ENCODE measurements around the gene FKBP1A.

The FKBP1A gene

DNA sequence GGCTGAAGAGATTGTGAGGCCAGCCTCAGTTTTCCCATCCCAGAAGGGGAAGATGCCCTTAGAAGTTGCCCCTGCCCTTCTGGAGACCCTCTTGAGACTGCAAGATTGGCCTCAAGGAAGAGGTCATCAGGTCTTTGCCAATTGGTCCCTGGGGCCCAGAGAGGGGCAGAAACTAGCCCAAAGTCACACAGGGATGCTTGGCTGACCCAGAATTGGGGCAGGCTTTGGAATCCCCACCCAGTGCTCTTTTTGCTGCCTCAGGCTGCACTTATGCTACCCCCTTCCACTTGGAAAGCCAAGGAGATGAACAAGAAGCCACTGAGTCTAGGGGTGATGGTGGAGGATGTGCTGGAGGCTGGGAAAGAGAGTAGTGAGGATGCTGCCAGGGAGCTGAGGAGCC, 24.9 kb upstream of the FKBP1A start:
- H4K91ac ChIP-seq (ENCODE audit: low read depth, low read length) = peak overlapping the region; percentile 53
- H3K4me3 ChIP-seq (ENCODE audit: low read depth, low read length) = no peak overlapping the region
- H2AK5ac ChIP-seq (ENCODE audit: low read length) = peak overlapping the region; percentile 11
- no peak overlapping the region for H3K9ac ChIP-seq (ENCODE audit: low read length)
- peak overlapping the region; percentile 21 for H2BK12ac ChIP-seq (ENCODE audit: low read length)
- H3K36me3 ChIP-seq (ENCODE audit: control insufficient read depth in 1 of 2, insufficient read depth in 2 of 2, low read length in 2 of 2) = no peaks in the 10 kb centered on the region
- H3K14ac ChIP-seq (ENCODE audit: low read length) = peak overlapping the region; percentile 18
- peak overlapping the region; percentile 0 for H3K4me2 ChIP-seq (ENCODE audit: low read length)
- no peak overlapping the region for H4K12ac ChIP-seq (ENCODE audit: low read depth, low read length)
- H3K18ac ChIP-seq (ENCODE audit: low read length) = peak overlapping the region; percentile 27
- H3K27ac ChIP-seq (ENCODE audit: low read depth, low read length) = peak overlapping the region; percentile 37
- peak overlapping the region; percentile 11 for H2BK5ac ChIP-seq (ENCODE audit: low read depth, low read length, poor library complexity)
- DNase-seq = no peak
- no peak overlapping the region for H2AFZ ChIP-seq (ENCODE audit: insufficient read depth, low read length, poor library complexity)
- no peak overlapping the region for H3K4ac ChIP-seq (ENCODE audit: low read depth, low read length)
- no peaks in the 10 kb centered on the region for H3K79me2 ChIP-seq (ENCODE audit: control insufficient read depth, insufficient read depth, low read length, poor library complexity)
- peak overlapping the region; percentile 18 for H2BK120ac ChIP-seq (ENCODE audit: insufficient read depth, low read length, poor library complexity)
- H3K4me1 ChIP-seq (ENCODE audit: control insufficient read depth in 1 of 2, insufficient read depth in 2 of 2, low read length in 2 of 2) = peaks cover 25 to 27% of the 10 kb centered on the region in 2 experiments
- H3K27me3 ChIP-seq (ENCODE audit: insufficient read depth, low read length) = no peaks in the 10 kb centered on the region
- no peak overlapping the region for H3K23ac ChIP-seq (ENCODE audit: low read length)
- H3K9me3 ChIP-seq (ENCODE audit: insufficient read depth, low read depth, low read length) = peaks cover 3% of the 10 kb centered on the region
- H3K79me1 ChIP-seq (ENCODE audit: low read length) = peaks cover 24% of the 10 kb centered on the region
- peak overlapping the region; percentile 28 for H4K8ac ChIP-seq (ENCODE audit: low read depth, low read length)

GRCh38 chr20:1417273-1417672, 24.4 kb upstream of the FKBP1A start:
- Histone ChIP-seq H4K91ac (ENCODE audit: low read depth, low read length) (peak overlapping the region; percentile 53), H3K9ac (ENCODE audit: low read length) (no peak overlapping the region), H4K12ac (ENCODE audit: low read depth, low read length) (no peak overlapping the region), H3K79me1 (ENCODE audit: low read length) (peaks cover 24% of the 10 kb centered on the region), H3K4me2 (ENCODE audit: low read length) (no peak overlapping the region), H2AK5ac (ENCODE audit: low read length) (no peak overlapping the region), H3K4me3 (ENCODE audit: low read depth, low read length) (no peak overlapping the region), H3K23ac (ENCODE audit: low read length) (no peak overlapping the region), H2BK5ac (ENCODE audit: low read depth, low read length, poor library complexity) (no peak overlapping the region), H3K4ac (ENCODE audit: low read depth, low read length) (no peak overlapping the region), H2AFZ (ENCODE audit: insufficient read depth, low read length, poor library complexity) (no peak overlapping the region), H3K9me3 (ENCODE audit: insufficient read depth, low read depth, low read length) (peaks cover 3% of the 10 kb centered on the region), H3K14ac (ENCODE audit: low read length) (peak overlapping the region; percentile 18), H4K8ac (ENCODE audit: low read depth, low read length) (peak overlapping the region; percentile 28), H3K27ac (ENCODE audit: low read depth, low read length) (peak overlapping the region; percentile 37), H3K79me2 (ENCODE audit: control insufficient read depth, insufficient read depth, low read length, poor library complexity) (no peaks in the 10 kb centered on the region), H3K27me3 (ENCODE audit: insufficient read depth, low read length) (no peaks in the 10 kb centered on the region), H3K4me1 (ENCODE audit: control insufficient read depth in 1 of 2, insufficient read depth in 2 of 2, low read length in 2 of 2) (peaks cover 23 to 24% of the 10 kb centered on the region in 2 experiments), H2BK12ac (ENCODE audit: low read length) (no peak overlapping the region), H2BK120ac (ENCODE audit: insufficient read depth, low read length, poor library complexity) (peak overlapping the region; percentile 18), H3K36me3 (ENCODE audit: control insufficient read depth in 1 of 2, insufficient read depth in 2 of 2, low read length in 2 of 2) (no peaks in the 10 kb centered on the region), H3K18ac (ENCODE audit: low read length) (no peak overlapping the region)
- WGBS (ENCODE audit: extremely low coverage, insufficient coverage, insufficient read length) = no CpG with 5 or more reads among the region's 5 CpGs
- DNase-seq = peak; percentile 79 to 83

- Histone ChIP-seq H3K27ac (ENCODE audit: low read depth, low read length) (peak overlapping the region; percentile 37), H3K9me3 (ENCODE audit: insufficient read depth, low read depth, low read length) (no peaks in the 10 kb centered on the region)
- no CpG with 5 or more reads among the region's 8 CpGs for WGBS (ENCODE audit: extremely low coverage, insufficient coverage, insufficient read length)
Observed at GRCh38 chr20:1415667-1416468, 23.0 kb upstream of the FKBP1A start.

GRCh38 chr20:1414982-1415381, 22.1 kb upstream of the FKBP1A start:
- H4K12ac ChIP-seq (ENCODE audit: low read depth, low read length) = no peak overlapping the region
- no peak overlapping the region for H3K4me3 ChIP-seq (ENCODE audit: low read depth, low read length)
- H4K91ac ChIP-seq (ENCODE audit: low read depth, low read length) = no peak overlapping the region
- no peak overlapping the region for H3K9ac ChIP-seq (ENCODE audit: low read length)
- H2BK12ac ChIP-seq (ENCODE audit: low read length) = no peak overlapping the region
- DNase-seq = peak in 1 of 2 donors; percentile 32
- H3K9me3 ChIP-seq (ENCODE audit: insufficient read depth, low read depth, low read length) = no peaks in the 10 kb centered on the region
- no peak overlapping the region for H3K23ac ChIP-seq (ENCODE audit: low read length)
- H2BK120ac ChIP-seq (ENCODE audit: insufficient read depth, low read length, poor library complexity) = no peak overlapping the region
- no peaks in the 10 kb centered on the region for H3K27me3 ChIP-seq (ENCODE audit: insufficient read depth, low read length)
- H3K4me2 ChIP-seq (ENCODE audit: low read length) = no peak overlapping the region
- H3K79me1 ChIP-seq (ENCODE audit: low read length) = peaks cover 22% of the 10 kb centered on the region
- H2AK5ac ChIP-seq (ENCODE audit: low read length) = no peak overlapping the region
- no peak overlapping the region for H3K14ac ChIP-seq (ENCODE audit: low read length)
- H3K27ac ChIP-seq (ENCODE audit: low read depth, low read length) = no peak overlapping the region
- H3K36me3 ChIP-seq (ENCODE audit: control insufficient read depth in 1 of 2, insufficient read depth in 2 of 2, low read length in 2 of 2) = no peaks in the 10 kb centered on the region
- H2AFZ ChIP-seq (ENCODE audit: insufficient read depth, low read length, poor library complexity) = no peak overlapping the region
- peaks cover 23 to 24% of the 10 kb centered on the region in 2 experiments for H3K4me1 ChIP-seq (ENCODE audit: control insufficient read depth in 1 of 2, insufficient read depth in 2 of 2, low read length in 2 of 2)
- no peak overlapping the region for H4K8ac ChIP-seq (ENCODE audit: low read depth, low read length)
- no peak overlapping the region for H3K18ac ChIP-seq (ENCODE audit: low read length)
- H3K79me2 ChIP-seq (ENCODE audit: control insufficient read depth, insufficient read depth, low read length, poor library complexity) = no peaks in the 10 kb centered on the region
- no peak overlapping the region for H3K4ac ChIP-seq (ENCODE audit: low read depth, low read length)
- H2BK5ac ChIP-seq (ENCODE audit: low read depth, low read length, poor library complexity) = no peak overlapping the region
- no CpG with 5 or more reads among the region's 4 CpGs for WGBS (ENCODE audit: extremely low coverage, insufficient coverage, insufficient read length)

More at GRCh38 chr20:1415667-1416468, 23.0 kb upstream of the FKBP1A start:
- Histone ChIP-seq H4K12ac (ENCODE audit: low read depth, low read length) (no peak overlapping the region), H3K23ac (ENCODE audit: low read length) (no peak overlapping the region), H3K36me3 (ENCODE audit: control insufficient read depth in 1 of 2, insufficient read depth in 2 of 2, low read length in 2 of 2) (no peaks in the 10 kb centered on the region), H3K4me1 (ENCODE audit: control insufficient read depth in 1 of 2, insufficient read depth in 2 of 2, low read length in 2 of 2) (peaks cover 23 to 24% of the 10 kb centered on the region in 2 experiments), H4K8ac (ENCODE audit: low read depth, low read length) (peak overlapping the region; percentile 18), H2BK12ac (ENCODE audit: low read length) (peak overlapping the region; percentile 15), H2BK120ac (ENCODE audit: insufficient read depth, low read length, poor library complexity) (peak overlapping the region; percentile 57), H3K4me2 (ENCODE audit: low read length) (no peak overlapping the region), H3K79me1 (ENCODE audit: low read length) (peaks cover 22% of the 10 kb centered on the region), H3K18ac (ENCODE audit: low read length) (no peak overlapping the region), H2AK5ac (ENCODE audit: low read length) (no peak overlapping the region), H3K14ac (ENCODE audit: low read length) (no peak overlapping the region), H2BK5ac (ENCODE audit: low read depth, low read length, poor library complexity) (peak overlapping the region; percentile 13), H4K91ac (ENCODE audit: low read depth, low read length) (peak overlapping the region; percentile 50), H3K27me3 (ENCODE audit: insufficient read depth, low read length) (no peaks in the 10 kb centered on the region), H3K4me3 (ENCODE audit: low read depth, low read length) (no peak overlapping the region), H3K4ac (ENCODE audit: low read depth, low read length) (no peak overlapping the region), H2AFZ (ENCODE audit: insufficient read depth, low read length, poor library complexity) (no peak overlapping the region), H3K79me2 (ENCODE audit: control insufficient read depth, insufficient read depth, low read length, poor library complexity) (no peaks in the 10 kb centered on the region), H3K9ac (ENCODE audit: low read length) (no peak overlapping the region)
- DNase-seq = peak; percentile 96
